Fibroblast of pulmonary artery (primary cell): ENCODE measurements around the gene VPS35.

Source experiments
- DNase-seq: peaks from one replicate; pipeline ENCODE4 v3.0.0-alpha.2; 2010; ENCODE audit warnings: low read depth
- H3K4me3 ChIP-seq: replicated peaks from 2 replicates; pipeline ENCODE4 v1.5.1; 2011; ENCODE audit warnings: low read depth, mild to moderate bottlenecking, control low read depth, low read length, moderate library complexity
- CTCF ChIP-seq: IDR thresholded peaks from 2 replicates; pipeline ENCODE4 v1.5.1; 2011; ENCODE audit warnings: mild to moderate bottlenecking, control low read depth, low read length, inconsistent platforms; ENCODE audit errors: missing control alignments

VPS35 gene

GRCh38 chr16:46730801-46731690, 42.1 kb upstream of the VPS35 start:
- H3K4me3 ChIP-seq = no peak overlapping the region
- no peak for DNase-seq
- no peak for TF ChIP-seq CTCF

GRCh38 chr16:46730126-46730525, 41.1 kb upstream of the VPS35 start:
- no peak for DNase-seq
- TF ChIP-seq CTCF = no peak
- no peak overlapping the region for H3K4me3 ChIP-seq

- no peak for DNase-seq
- TF ChIP-seq CTCF = no peak
- no peak overlapping the region for H3K4me3 ChIP-seq
Observed at GRCh38 chr16:46729326-46729995, 40.5 kb upstream of the VPS35 start.

GRCh38 chr16:46728806-46729205, 39.8 kb upstream of the VPS35 start:
- TF ChIP-seq CTCF = no peak
- no peak overlapping the region for H3K4me3 ChIP-seq
- no peak for DNase-seq

- no peak for TF ChIP-seq CTCF
- DNase-seq = no peak
- H3K4me3 ChIP-seq = no peak overlapping the region
Observed at GRCh38 chr16:46727630-46728029, 38.7 kb upstream of the VPS35 start.

- TF ChIP-seq CTCF = no peak
- no peak for DNase-seq
- H3K4me3 ChIP-seq = no peak overlapping the region
Observed at GRCh38 chr16:46727184-46727583, 38.2 kb upstream of the VPS35 start.
